HL-60/S4 (cell line): ENCODE data around the gene HIPK2.

ENCODE experiments used
- in situ Hi-C: fragments of 300-500 bp; cut with MboI; formaldehyde crosslinking; loops from 2 replicates; pipeline ENCODE4 v1.14.3; 2022; ENCODE audit warnings: low sequenced_read_pairs

HIPK2 gene

DNA sequence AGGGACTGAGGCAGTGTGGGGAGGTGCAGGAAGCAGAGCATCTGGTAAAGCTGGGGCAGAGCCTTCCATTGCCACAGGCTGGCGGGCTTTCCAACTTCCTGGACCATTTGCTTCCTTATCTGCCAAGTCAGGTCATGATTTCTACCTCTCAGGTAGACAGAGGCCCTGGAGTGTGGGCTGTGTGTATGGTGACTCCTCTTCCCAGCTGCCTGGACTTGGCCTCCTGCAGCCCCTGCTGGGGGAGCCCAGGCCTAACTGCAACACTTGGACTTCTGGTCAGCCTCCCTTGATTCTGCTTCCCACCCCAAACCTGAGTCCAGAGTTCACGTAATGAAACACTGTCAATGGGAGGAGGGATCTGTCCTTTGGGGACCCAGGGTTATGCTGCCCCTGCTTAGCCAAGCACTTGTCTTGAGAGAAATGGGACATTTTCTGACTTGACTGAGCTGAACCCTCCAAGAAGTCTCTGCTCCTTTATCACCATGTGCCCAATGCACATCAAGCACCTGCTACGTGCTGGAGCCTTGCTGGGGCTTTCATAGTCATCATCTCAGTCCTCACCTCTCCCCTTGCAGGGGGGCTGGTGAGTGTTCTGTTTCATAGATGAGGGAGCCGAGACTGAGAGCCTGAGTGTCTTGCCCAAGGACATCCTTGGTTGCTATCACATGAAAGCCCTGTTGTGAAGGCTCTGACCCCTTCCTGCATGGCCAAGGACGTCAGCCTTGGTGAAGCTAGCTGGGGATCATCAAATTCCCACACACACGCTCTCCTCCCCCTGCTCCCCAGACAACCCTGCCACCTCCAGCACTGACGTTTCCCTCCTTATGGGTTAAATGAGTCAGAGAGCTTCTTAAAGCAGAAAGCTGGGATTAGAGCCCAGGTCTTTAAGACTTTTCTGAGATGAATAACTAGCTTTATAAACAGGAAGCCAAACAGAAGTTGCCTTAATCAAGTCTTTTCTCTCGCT is 250.9 kb downstream of the HIPK2 start:
- in situ Hi-C loops: no loop called here

- in situ Hi-C loops: no loop called here
Observed at GRCh38 chr7:139525750-139526149, 252.0 kb downstream of the HIPK2 start.

- in situ Hi-C loops: no loop called here
Observed at GRCh38 chr7:139525239-139525638, 252.6 kb downstream of the HIPK2 start.

GRCh38 chr7:139523968-139524815 is 253.6 kb downstream of the HIPK2 start:
- in situ Hi-C loops: no loop called here

DNA sequence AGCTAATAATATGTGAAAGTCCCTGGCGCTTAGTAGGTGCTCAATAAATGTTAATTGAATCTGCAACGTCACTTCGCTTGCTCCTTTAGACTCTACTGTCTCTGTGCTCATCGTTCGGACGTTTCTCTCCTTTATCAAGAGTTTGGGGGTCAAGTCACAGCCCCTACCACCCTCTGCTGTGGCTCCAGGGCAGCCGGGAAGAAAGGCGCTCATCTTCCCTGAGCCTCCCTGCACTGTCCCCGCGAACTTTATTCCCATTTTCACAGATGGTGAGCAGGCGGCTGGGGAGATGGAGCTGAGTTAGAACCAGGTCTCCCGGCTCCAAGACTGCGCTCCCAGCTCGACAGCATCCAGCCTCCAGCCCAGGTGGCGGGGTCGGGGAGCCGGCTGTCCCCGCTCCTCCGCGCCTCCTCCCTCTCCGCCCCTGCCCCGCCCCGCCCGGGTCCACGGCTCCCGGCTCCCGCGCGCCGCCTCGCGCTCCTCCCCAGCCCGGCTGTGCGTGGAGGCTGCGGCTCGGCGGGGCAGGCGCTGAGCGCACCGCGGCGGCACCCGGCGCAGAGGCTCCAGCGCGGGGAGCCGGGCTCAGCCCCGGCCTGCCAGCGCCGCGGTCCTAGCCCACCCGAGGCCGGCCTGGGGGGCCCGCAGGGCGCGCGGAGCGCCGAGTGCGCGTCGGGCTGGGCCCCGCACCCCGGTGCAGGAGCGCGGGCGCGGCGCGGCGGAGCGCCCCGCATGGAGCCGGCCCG is 254.4 kb downstream of the HIPK2 start, which contains the start of gene CLEC2L:
Gene CLEC2L, plus strand, starts transcription at position 487 of the 743 bp plus-strand sequence. Its CDS starts 243 bp downstream, at position 730.
- in situ Hi-C loops: no loop called here

DNA sequence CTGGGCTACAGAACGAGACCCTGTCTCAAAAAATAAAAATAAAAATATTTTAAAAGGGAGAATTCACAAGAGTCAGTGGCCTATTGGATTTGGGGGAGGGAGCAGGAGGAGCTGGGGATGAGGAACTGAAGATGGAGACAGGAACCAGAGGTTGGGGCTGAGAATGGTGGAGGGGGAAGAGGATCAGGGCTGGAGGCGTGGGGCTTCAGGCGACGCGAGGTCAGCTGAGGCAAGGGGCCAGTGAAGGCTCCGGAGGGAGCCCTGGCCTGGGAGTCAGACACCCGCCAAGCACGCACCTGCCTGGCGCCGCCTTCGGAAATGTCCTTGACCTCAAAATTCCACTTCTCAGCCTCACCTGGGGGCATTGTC is 255.0 kb downstream of the HIPK2 start:
- in situ Hi-C loops: no loop called here

- in situ Hi-C loops: no loop called here
Observed at GRCh38 chr7:139521439-139521838, 256.4 kb downstream of the HIPK2 start.

DNA sequence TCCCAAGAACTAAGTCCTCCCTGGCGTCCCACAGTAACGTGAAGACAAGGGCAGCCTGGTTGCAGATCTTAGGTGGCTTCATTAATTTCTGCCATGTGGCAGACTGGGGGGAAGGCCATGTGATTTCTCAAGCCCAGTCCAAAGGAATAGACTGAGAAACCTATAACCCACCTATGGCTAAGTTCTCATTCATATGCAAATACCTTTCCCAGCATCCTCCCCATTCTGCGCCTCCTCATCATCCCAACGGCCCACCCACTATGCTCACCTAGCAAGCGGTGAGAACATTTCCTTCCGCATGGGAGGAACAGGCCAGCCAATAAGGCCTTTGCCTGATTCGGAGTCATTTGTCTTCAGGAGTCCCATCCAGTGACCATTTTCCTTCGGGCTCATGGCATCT is 262.5 kb downstream of the HIPK2 start:
- in situ Hi-C loops: no loop called here
